NCI-H2081 treated with DMSO at 0.1 percent for 48 hours (cell line): ENCODE results near the gene KCNN3.

Experiments
- DNase-seq: peaks from one replicate; lab custom pipeline; 2025; lab: John Stamatoyannopoulos, UW

The KCNN3 gene

DNA sequence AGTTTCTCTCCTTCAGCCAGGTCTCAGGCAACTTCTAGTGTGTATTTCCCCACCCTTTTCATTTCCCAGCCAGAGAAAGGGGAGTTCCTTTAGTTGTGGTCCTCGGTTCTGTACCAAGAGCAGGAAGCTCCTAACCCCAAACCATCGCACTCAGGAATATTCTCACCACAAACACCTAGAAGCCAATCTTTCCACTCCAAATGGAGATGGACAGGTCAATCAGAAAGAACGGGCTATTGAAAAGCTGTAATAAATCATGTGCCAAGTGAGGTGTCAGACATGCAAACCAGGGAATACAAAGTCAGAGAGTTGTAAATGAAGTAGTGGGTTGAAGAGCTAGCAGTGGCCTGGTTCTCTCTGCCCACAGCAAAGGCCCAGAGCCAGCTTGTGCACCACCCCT lies 77.2 kb downstream of the KCNN3 start:
- DNase-seq, result no peak

- DNase-seq, result no peak
These were observed 78.6 kb downstream of the KCNN3 start for GRCh38 chr1:154791292-154792166.

- no peak for DNase-seq
These were observed 81.2 kb downstream of the KCNN3 start for GRCh38 chr1:154788886-154789285.

DNA sequence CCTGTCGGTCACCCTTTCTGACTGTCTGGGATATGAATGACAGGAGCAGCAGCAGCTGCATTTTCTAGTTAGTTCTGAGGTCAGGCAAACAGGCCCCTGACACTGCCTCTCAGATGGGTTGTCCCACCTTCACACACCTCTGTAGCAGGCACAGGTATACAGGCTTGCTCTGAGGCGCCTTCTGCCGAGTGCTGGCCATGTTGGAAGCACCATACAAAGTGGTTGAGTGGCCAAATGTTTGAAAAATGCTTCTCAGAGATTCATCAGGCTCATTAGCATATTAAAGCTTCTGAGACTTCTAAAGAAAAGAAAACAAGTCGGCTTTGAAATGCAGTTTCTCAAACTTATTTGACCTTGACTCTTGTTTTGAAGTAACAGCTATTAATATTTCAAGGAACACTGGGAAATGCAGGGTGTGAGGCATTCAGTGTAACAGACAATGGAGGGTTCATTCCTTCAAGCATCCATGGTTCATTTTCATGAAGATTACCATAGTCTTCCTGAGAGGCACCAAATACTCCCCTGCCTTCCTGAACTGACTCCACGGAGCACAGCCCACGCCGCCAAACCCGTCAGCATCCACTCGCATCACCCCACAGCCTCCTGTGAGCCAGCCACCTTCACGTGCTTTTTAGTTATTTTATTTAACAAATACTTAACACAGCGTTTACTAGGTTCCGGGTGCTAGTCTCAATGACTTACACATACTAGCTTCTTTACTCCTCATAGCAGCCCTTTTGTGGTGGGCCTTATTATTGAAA lies 81.8 kb downstream of the KCNN3 start:
- DNase-seq, result no peak

DNA sequence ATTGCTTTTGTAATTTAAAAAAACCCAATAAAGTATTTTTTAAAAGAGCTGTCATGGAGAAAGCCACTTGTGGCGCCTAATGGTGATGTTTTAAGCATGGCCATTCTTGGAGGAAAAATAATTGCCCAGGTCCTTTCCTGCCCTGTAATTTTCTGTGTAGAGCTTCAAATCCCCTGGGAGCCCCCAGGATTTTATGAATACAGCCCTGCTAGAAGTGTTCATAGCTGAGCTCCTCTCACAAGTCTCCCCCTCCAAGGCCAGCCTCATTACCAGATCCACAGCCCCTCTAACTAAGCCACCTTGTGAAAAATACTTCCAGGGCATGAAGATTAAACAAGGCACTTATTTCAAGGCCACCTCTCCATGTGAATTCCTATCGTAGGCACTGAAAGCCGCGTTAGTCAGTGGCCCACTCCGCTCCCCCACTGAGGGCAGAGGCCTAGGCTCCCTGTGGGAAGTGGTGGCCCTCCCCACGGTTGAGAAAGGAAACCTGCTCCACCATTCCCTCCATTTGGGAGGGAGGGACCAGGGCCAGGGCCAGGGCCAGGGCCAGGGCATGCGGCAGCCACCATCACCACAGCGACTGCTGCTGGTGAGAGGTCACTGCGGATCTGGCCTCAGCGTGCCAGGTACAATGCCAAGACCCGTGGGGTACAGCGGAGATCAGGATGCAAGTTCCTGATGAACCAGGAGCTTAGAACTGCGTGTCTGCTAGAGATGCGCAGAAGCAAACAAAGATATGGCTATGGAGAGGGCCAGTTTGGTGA lies 83.1 kb downstream of the KCNN3 start:
- DNase-seq, result no peak

- DNase-seq, result no peak
These were observed 85.1 kb downstream of the KCNN3 start for GRCh38 chr1:154784924-154785531.

GRCh38 chr1:154784416-154784815 lies 85.7 kb downstream of the KCNN3 start:
- DNase-seq, result no peak

GRCh38 chr1:154783976-154784375 lies 86.1 kb downstream of the KCNN3 start:
- DNase-seq, result no peak

DNA sequence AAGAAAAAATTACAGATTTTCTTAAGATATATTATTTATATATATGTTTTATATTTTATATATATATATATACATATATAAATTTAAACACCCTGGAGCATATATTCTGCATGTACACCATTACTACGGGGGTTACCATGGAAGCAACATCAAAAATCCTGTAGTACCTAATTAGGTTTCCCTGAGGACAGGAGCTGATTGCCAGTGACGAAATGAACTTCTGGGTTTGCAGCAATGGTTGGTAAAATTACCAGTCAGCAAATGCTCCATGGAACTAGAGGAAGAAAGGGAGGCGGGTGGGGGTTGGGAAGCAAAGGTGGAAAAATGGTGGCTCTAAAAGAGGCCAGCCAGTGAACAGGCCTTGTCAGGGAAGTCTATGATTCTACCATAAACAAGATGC lies 89.5 kb downstream of the KCNN3 start:
- no peak for DNase-seq

- DNase-seq, result no peak
These were observed 90.4 kb downstream of the KCNN3 start for GRCh38 chr1:154779551-154780189.

DNA sequence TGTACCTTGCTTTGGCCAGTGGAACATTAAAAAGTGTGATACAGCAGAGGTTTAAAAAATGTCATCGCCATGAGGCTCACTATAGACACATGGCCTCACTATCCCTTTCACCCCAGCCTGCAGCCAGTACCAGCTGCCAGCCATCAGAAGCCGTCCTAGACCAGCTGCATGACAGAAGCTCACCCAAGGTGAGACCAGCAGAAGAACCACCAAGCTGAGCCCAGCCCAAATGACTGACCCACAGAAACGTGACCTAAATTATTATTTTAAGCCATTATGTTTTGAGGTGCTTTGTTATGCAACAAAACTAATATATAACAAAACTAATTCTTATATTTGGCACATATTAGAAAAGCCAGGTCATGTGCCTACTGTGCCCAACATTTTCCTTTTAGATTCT lies 91.1 kb downstream of the KCNN3 start:
- no peak for DNase-seq

- no peak for DNase-seq
These were observed 91.8 kb downstream of the KCNN3 start for GRCh38 chr1:154778275-154778674.

DNA sequence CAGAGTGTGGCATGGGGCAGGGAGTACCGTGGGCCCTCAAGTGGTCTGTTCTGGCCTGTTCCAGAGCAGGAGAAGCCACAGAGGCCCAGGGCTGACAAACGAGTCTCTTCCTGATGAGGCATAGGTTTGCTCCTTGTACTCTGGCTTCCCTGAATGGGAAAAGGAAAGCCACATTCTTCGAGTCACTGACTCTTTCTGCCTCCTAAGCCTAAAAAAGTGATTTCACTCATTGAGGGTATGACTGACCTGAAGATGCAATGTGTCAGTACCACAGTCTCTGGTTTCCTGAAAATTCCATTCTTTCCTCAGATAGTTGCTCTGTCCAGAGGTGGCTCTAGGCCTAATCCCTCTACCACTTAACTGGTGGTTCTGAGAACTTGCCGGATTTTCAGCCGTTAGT lies 92.3 kb downstream of the KCNN3 start:
- DNase-seq, result no peak

DNA sequence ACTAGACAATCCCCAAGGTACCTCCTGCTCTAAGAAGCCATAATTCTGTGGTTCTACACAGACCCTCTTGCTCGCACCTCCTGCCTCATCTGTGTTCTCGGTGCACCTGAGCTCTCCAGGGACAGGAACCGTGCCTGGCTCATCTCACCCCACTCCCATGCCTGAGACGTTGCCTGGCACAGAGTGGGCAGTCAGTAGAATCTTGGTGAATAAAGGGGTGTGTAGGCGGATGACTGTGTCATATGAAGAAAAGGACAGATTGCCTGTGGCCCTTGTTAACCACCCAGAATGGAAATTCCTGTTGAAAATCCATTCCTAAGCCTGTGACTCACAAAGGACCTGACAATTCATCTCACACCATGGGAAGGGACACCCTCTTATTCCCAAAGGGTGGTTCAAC lies 92.9 kb downstream of the KCNN3 start:
- no peak for DNase-seq

- no peak for DNase-seq
These were observed 94.2 kb downstream of the KCNN3 start for GRCh38 chr1:154775621-154776605.

GRCh38 chr1:154774175-154774855 lies 95.8 kb downstream of the KCNN3 start:
- no peak for DNase-seq

DNA sequence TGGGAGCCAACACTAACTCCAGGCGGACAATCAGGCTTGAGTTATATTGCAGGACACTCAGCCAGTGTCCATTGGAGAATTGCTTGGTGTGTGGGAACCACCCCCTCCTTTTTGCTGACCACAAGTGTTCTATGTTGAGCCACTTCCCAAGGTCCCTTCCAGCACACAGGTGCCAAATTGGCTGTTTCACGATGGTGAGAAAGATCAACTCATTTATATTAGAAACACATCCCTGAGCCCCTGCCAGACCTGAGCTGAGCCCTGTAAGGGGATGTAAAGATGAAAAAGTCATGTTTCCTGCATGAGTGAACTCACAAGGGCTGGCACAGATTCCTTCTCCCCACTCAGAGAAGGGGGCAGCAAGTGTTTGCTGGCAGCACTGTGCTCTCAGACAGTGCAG lies 96.5 kb downstream of the KCNN3 start:
- no peak for DNase-seq

DNA sequence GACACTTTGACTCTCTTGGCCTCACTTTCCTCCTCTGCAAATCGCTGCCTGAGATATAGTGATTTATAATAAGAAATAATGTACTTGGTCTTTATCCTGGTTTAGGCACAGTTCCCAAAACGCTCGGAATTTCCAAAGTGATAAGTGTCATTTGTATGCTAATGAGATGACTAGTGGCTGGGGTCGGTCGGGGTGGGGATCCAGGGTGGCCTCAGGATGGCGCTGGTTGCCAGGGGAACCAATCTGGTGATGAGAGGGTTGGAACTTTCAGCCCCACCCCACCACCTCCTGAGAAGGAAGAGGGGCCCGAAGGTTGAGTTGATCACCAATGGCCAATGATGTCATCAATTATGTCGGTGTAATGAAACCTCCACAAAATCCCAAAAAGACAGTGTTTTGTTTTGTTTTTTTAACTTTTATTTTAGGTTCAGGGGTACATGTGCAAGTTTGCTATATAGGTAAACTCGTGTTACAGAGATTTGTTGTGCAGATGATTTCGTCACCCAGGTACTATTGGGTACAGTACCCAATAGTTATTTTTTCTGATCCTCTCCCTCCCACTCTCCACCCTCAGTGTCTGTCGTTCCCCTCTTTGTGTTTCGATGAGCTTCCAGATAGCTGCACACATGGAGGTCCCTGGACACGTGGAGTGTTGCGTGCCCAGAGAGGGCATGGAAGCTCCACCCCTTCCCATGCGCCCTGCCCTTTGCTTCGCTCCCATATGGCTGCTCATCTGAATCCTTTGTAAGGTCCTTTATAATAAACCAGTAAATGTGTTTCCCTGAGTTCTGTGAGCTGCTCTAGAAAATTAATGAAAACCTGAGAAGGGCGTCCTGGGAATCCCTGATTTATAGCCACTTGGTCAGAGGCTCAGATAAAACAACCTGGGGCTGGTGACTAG lies 97.2 kb downstream of the KCNN3 start:
- DNase-seq, result no peak

- no peak for DNase-seq
These were observed 98.0 kb downstream of the KCNN3 start for GRCh38 chr1:154772056-154772455.
